Eye (tissue), 1 donor: ENCODE data around the gene PPP2R5C.
A peak's percentile ranks its signal among the peaks of the same experiment; 100 is the strongest.

Experiments
- DNase-seq: peaks from one replicate; pipeline ENCODE4 v3.0.0-alpha.2; 2015

PPP2R5C gene

GRCh38 chr14:101972126-101972866 lies 210.8 kb downstream of the PPP2R5C start:
- peak; percentile 73 for DNase-seq

GRCh38 chr14:101973356-101973755 lies 211.8 kb downstream of the PPP2R5C start:
- no peak for DNase-seq

- no peak for DNase-seq
These were observed 213.7 kb downstream of the PPP2R5C start for GRCh38 chr14:101975231-101975630.
